ENCODE data around the gene ACBD6.

The ACBD6 gene

DNA sequence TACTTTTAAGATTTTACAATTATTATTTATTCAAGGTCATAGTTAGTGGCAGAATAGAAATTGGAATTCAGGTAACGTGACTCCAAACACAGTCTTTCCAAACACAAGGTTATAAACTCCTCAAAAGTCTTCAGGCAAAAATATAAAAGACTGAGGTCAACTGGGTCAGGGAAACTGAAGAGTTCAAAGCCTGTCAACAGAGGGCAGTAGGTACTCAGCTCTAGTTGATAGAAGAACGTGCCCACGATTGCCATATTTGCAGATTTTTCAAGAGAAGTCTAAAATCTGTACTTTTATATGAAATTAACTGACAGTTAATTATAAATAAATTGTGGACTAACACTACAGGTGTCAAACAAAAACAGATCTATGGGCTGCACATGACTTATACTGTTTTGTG, 137.3 kb downstream of the ACBD6 start:
- Histone ChIP-seq H3K27ac (no peak overlapping the region), H3K4me3 (ENCODE audit: low read depth, low read length) (no peak overlapping the region), H3K27me3 (ENCODE audit: insufficient read depth, low read depth, severe bottlenecking) (no peaks in the 10 kb centered on the region), H3K9me3 (ENCODE audit: severe bottlenecking) (peaks cover 2% of the 10 kb centered on the region), H3K36me3 (no peaks in the 10 kb centered on the region)
- TF ChIP-seq, protein P1, sequence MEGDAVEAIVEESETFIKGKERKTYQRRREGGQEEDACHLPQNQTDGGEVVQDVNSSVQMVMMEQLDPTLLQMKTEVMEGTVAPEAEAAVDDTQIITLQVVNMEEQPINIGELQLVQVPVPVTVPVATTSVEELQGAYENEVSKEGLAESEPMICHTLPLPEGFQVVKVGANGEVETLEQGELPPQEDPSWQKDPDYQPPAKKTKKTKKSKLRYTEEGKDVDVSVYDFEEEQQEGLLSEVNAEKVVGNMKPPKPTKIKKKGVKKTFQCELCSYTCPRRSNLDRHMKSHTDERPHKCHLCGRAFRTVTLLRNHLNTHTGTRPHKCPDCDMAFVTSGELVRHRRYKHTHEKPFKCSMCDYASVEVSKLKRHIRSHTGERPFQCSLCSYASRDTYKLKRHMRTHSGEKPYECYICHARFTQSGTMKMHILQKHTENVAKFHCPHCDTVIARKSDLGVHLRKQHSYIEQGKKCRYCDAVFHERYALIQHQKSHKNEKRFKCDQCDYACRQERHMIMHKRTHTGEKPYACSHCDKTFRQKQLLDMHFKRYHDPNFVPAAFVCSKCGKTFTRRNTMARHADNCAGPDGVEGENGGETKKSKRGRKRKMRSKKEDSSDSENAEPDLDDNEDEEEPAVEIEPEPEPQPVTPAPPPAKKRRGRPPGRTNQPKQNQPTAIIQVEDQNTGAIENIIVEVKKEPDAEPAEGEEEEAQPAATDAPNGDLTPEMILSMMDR (IDR thresholded peaks at IDR 0.05; ENCODE audit: low read depth, low read length), result peak; percentile 65
- peak; percentile 36 for DNase-seq

DNA sequence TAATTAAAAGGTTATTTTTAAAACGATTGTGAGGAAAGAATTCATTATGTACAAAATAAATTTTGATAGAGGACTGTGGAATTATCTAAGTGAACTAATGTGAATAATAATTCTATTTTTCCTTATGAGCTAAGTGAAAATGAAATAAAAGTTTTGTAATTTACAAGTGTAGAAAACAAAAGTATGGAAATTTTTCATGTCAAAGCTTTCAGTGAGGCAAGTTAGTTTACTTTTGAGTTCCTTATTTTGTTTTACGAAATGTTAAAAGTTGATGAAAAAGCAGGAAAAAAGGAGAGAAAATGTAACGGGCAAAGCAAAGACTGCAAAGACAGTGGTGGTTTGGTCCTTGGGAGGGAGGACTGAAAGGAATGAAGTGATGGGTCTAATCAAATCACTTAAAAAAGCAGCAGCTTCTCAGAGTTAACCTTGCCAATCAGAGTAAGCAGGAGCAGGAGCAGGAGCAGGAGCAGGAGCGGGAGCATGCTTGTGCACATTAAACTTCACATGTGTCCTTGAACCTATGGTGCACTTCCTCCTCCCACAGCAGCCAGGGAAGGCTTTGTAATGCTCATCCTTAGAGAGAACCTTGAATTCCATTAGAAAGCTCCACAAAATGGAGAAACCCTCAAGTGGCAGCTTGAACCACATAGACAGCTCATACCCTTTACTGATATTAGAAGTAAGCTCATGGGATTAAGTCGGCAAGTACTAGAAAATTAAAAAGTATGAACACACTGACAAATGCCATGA, 139.0 kb downstream of the ACBD6 start:
- no peaks in the 10 kb centered on the region for H3K27me3 ChIP-seq (ENCODE audit: insufficient read depth, low read depth, severe bottlenecking)

DNA sequence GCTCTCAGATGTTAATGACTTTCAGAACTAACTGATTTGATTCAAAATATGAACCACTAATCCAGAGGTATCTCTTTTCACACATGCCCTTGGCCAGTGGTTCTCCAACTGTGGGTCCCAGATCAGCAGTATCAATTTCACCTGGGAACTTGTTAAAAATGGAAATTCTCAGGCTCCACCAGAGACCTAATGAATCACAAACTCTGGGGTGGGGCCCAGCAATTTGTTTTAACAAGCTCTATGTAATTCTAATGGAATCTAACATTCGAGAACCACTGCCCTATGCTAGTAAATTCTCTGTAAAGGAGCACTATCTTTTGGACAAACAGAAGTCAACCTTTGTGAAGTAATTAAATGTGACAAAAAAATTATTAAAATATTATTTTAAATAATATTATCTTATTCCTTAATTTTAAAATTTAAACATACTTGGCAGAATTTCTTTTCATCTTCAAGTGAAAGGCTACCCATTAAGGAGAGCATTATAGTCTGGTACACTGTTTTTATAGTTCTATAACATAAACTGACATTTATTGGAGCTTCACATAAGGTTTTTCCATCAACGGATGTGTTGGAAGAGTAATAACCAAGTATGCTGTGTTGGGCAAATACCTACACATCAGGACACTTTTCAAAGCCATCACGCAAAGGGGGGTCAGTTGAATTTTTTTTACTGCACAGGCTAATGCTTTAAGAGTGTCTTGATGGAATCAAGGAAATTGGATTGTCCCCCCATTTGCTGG, 141.9 kb downstream of the ACBD6 start:
- DNase-seq, result no peak
- peak overlapping the region; percentile 72 for H3K27ac ChIP-seq
- TF ChIP-seq, protein P1 (IDR thresholded peaks at IDR 0.05; ENCODE audit: low read depth, low read length), result no peak
- no peaks in the 10 kb centered on the region for H3K9me3 ChIP-seq (ENCODE audit: severe bottlenecking)
- H3K4me3 ChIP-seq (ENCODE audit: low read depth, low read length), result no peak overlapping the region
- H3K36me3 ChIP-seq, result no peaks in the 10 kb centered on the region; the same call in 1 of the 2 replicates
- no peaks in the 10 kb centered on the region for H3K27me3 ChIP-seq (ENCODE audit: insufficient read depth, low read depth, severe bottlenecking)

More for the DNA sequence above, 139.0 kb downstream of the ACBD6 start:
- peaks cover 2% of the 10 kb centered on the region for H3K9me3 ChIP-seq (ENCODE audit: severe bottlenecking)
- no peaks in the 10 kb centered on the region for H3K36me3 ChIP-seq
- TF ChIP-seq, protein P1 (IDR thresholded peaks at IDR 0.05; ENCODE audit: low read depth, low read length), result no peak
- no peak overlapping the region for H3K4me3 ChIP-seq (ENCODE audit: low read depth, low read length)
- no peak for DNase-seq
- no peak overlapping the region for H3K27ac ChIP-seq

DNA sequence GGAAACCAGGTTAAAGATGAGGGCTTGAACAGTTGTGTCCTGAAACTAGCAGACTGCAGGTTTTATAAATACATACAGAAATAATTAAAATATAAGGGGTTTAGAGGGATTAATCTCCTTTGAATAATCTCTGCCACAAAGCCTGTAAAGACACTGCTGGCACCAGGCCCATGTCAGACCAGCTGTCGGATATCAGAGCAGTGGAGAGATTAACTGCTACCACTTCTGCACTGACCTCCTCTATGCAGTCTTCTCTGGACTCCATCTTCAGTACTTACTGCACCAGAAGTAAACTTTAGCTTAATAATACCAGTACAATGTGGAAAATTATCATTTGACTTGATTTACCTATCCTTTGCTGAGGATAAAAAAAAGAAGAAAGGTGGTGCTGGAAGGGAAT, 143.7 kb downstream of the ACBD6 start:
- Histone ChIP-seq H3K27me3 (ENCODE audit: insufficient read depth, low read depth, severe bottlenecking) (no peaks in the 10 kb centered on the region), H3K36me3 (no peaks in the 10 kb centered on the region; the same call in 1 of the 2 replicates), H3K9me3 (ENCODE audit: severe bottlenecking) (no peaks in the 10 kb centered on the region), H3K27ac (peak overlapping the region; percentile 72), H3K4me3 (ENCODE audit: low read depth, low read length) (peak overlapping the region; percentile 42)
- DNase-seq, result peak; percentile 95
- TF ChIP-seq, protein P1 (IDR thresholded peaks at IDR 0.05; ENCODE audit: low read depth, low read length), result no peak

DNA sequence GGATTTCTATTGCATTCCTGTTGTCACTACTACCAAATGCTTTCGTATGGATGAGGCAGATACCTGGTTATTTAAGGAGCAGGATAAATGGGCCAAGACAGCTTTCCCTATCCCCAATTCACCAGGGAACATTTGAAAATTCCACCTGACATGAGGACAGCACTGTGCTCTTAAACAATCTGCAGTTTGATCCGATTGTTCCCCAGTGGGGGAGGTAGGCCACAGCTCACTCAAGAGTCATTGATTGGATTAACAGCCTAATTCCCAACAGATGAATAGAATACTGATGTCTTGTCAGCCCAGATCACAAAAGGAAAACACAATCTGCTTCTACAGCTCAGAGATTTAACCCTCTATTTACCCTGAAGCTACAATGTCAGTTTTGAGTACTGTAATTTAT, 148.4 kb downstream of the ACBD6 start:
- no peaks in the 10 kb centered on the region for H3K9me3 ChIP-seq (ENCODE audit: severe bottlenecking)
- no peak overlapping the region for H3K4me3 ChIP-seq (ENCODE audit: low read depth, low read length)
- peak overlapping the region; percentile 82 for H3K27ac ChIP-seq
- peak; percentile 94 for DNase-seq
- TF ChIP-seq, protein P1 (IDR thresholded peaks at IDR 0.05; ENCODE audit: low read depth, low read length), result no peak
- no peaks in the 10 kb centered on the region; the same call in 1 of the 2 replicates for H3K36me3 ChIP-seq
- no peaks in the 10 kb centered on the region for H3K27me3 ChIP-seq (ENCODE audit: insufficient read depth, low read depth, severe bottlenecking)

Data from WERI-Rb-1 (cell line).